ENCODE results near the gene NINJ1. TPM values are rescaled to one million over a fixed set of nuclear protein-coding genes. Genes with fewer than 3 reads are reported as not detected.

The NINJ1 gene
- total RNA-seq, 4 donors from 2014 or later, result 29.5 to 67.7 (median 38.5) TPM

GRCh38 chr9:93091453-93092081, 42.5 kb downstream of the NINJ1 start:
- Histone ChIP-seq H3K4me1 (peaks cover 4 to 26% (median 7%) of the 10 kb centered on the region in 4 donors), H3K36me3 (no peaks in the 10 kb centered on the region), H3K4me3 (no peak overlapping the region), H3K27me3 (no peaks in the 10 kb centered on the region), H3K27ac (no peak overlapping the region), H3K9me3 (no peaks in the 10 kb centered on the region)
- in situ Hi-C loops (cut with MboI; ENCODE audit: low pct_ligation_motif_present in 1 of 4, low pct_unique_long_range_greater_than_20kb in 1 of 4, low sequenced_read_pairs in 3 of 4) (no loop called here), intact Hi-C loops (cut with DNase I; ENCODE audit: low total_unique reads) (no loop called here)
- 80% methylated on average over 3 of the region's 3 CpGs; no CpG with 5 or more reads in 1 of the 2 donors for WGBS, 2 donors (ENCODE audit: low coverage in 1 of 2)
- DNase-seq, result no peak
- TF ChIP-seq POLR2A (IDR thresholded peaks at IDR 0.05) (no peak), CTCF (IDR thresholded peaks at IDR 0.05) (no peak), EP300 (IDR thresholded peaks at IDR 0.05; ENCODE audit: low read depth) (no peak), POLR2AphosphoS5 (IDR thresholded peaks at IDR 0.05) (no peak)

- Histone ChIP-seq H3K27ac (no peak overlapping the region), H3K4me1 (peaks cover 4 to 26% (median 7%) of the 10 kb centered on the region in 4 donors), H3K27me3 (no peaks in the 10 kb centered on the region), H3K9me3 (no peaks in the 10 kb centered on the region), H3K36me3 (no peaks in the 10 kb centered on the region), H3K4me3 (no peak overlapping the region)
- TF ChIP-seq POLR2AphosphoS5 (IDR thresholded peaks at IDR 0.05), result no peak
- TF ChIP-seq POLR2A (IDR thresholded peaks at IDR 0.05), result no peak
- no peak for TF ChIP-seq EP300 (IDR thresholded peaks at IDR 0.05; ENCODE audit: low read depth)
- TF ChIP-seq CTCF (IDR thresholded peaks at IDR 0.05), result no peak
- WGBS, 2 donors (ENCODE audit: low coverage in 1 of 2), result 91% methylated on average over 4 of the region's 4 CpGs; no CpG with 5 or more reads in 1 of the 2 donors
- intact Hi-C loops (cut with DNase I; ENCODE audit: low total_unique reads), result no loop called here
- no peak for DNase-seq
- in situ Hi-C loops (cut with MboI; ENCODE audit: low pct_ligation_motif_present in 1 of 4, low pct_unique_long_range_greater_than_20kb in 1 of 4, low sequenced_read_pairs in 3 of 4), result no loop called here
Observed at GRCh38 chr9:93091056-93091452, 43.0 kb downstream of the NINJ1 start.

- Histone ChIP-seq H3K4me1 (peaks cover 3 to 26% (median 7%) of the 10 kb centered on the region in 4 donors), H3K9me3 (no peaks in the 10 kb centered on the region), H3K4me3 (no peak overlapping the region), H3K27me3 (no peaks in the 10 kb centered on the region), H3K36me3 (no peaks in the 10 kb centered on the region), H3K27ac (no peak overlapping the region)
- TF ChIP-seq CTCF (IDR thresholded peaks at IDR 0.05) (no peak), POLR2A (IDR thresholded peaks at IDR 0.05) (no peak)
- WGBS, 2 donors (ENCODE audit: low coverage in 1 of 2), result 69 to 81% methylated on average over 7 to 8 of the region's 8 CpGs
- in situ Hi-C loops (cut with MboI; ENCODE audit: low pct_ligation_motif_present in 1 of 4, low pct_unique_long_range_greater_than_20kb in 1 of 4, low sequenced_read_pairs in 3 of 4), result no loop called here
- DNase-seq, result no peak
- intact Hi-C loops (cut with DNase I; ENCODE audit: low total_unique reads), result no loop called here
Observed at GRCh38 chr9:93090091-93090655, 43.9 kb downstream of the NINJ1 start.

GRCh38 chr9:93089481-93089991, 44.5 kb downstream of the NINJ1 start:
- TF ChIP-seq EP300 (IDR thresholded peaks at IDR 0.05; ENCODE audit: low read depth), result no peak
- no peak for TF ChIP-seq POLR2AphosphoS5 (IDR thresholded peaks at IDR 0.05)
- no peak for TF ChIP-seq POLR2A (IDR thresholded peaks at IDR 0.05)
- TF ChIP-seq CTCF (IDR thresholded peaks at IDR 0.05), result no peak

More at GRCh38 chr9:93089481-93089991, 44.5 kb downstream of the NINJ1 start:
- H3K27ac ChIP-seq, result no peak overlapping the region
- H3K36me3 ChIP-seq, result no peaks in the 10 kb centered on the region
- in situ Hi-C loops (cut with MboI; ENCODE audit: low pct_ligation_motif_present in 1 of 4, low pct_unique_long_range_greater_than_20kb in 1 of 4, low sequenced_read_pairs in 3 of 4), result no loop called here
- WGBS, 2 donors (ENCODE audit: low coverage in 1 of 2), result 92 to 95% methylated on average over 6 to 12 of the region's 12 CpGs
- H3K9me3 ChIP-seq, result no peaks in the 10 kb centered on the region
- DNase-seq, result no peak
- no peak overlapping the region for H3K4me3 ChIP-seq
- H3K27me3 ChIP-seq, result no peaks in the 10 kb centered on the region
- H3K4me1 ChIP-seq, result peaks cover 0 to 20% (median 3%) of the 10 kb centered on the region in 4 donors
- intact Hi-C loops (cut with DNase I; ENCODE audit: low total_unique reads), result no loop called here
